Measurements from ENCODE around the gene PNPLA5.

The PNPLA5 gene

GRCh38 chr22:43837666-43838065 is 54.1 kb downstream of the PNPLA5 start:
- Histone ChIP-seq H3K9ac (ENCODE audit: low read depth, low read length) (no peak overlapping the region), H3K36me3 (ENCODE audit: insufficient read depth, low read length) (peaks cover 5% of the 10 kb centered on the region; the same call in 1 of the 2 replicates), H3K4me1 (ENCODE audit: insufficient read depth, low read length) (no peaks in the 10 kb centered on the region), H3K9me3 (ENCODE audit: control insufficient read depth, insufficient read depth, low read length) (no peaks in the 10 kb centered on the region)

- H3K9ac ChIP-seq (ENCODE audit: low read depth, low read length): no peak overlapping the region
- H3K9me3 ChIP-seq (ENCODE audit: control insufficient read depth, insufficient read depth, low read length): no peaks in the 10 kb centered on the region
- peaks cover 5% of the 10 kb centered on the region for H3K36me3 ChIP-seq (ENCODE audit: insufficient read depth, low read length)
- no peaks in the 10 kb centered on the region for H3K4me1 ChIP-seq (ENCODE audit: insufficient read depth, low read length)
These were observed 56.1 kb downstream of the PNPLA5 start for GRCh38 chr22:43835736-43836135.

GRCh38 chr22:43835166-43835565 is 56.6 kb downstream of the PNPLA5 start:
- Histone ChIP-seq H3K9me3 (ENCODE audit: control insufficient read depth, insufficient read depth, low read length) (no peaks in the 10 kb centered on the region), H3K4me1 (ENCODE audit: insufficient read depth, low read length) (no peaks in the 10 kb centered on the region), H3K9ac (ENCODE audit: low read depth, low read length) (no peak overlapping the region), H3K36me3 (ENCODE audit: insufficient read depth, low read length) (peaks cover 5% of the 10 kb centered on the region)

- Histone ChIP-seq H3K9me3 (ENCODE audit: control insufficient read depth, insufficient read depth, low read length) (no peaks in the 10 kb centered on the region), H3K36me3 (ENCODE audit: insufficient read depth, low read length) (peaks cover 4% of the 10 kb centered on the region), H3K4me1 (ENCODE audit: insufficient read depth, low read length) (peaks cover 2% of the 10 kb centered on the region; the same call in 1 of the 2 replicates), H3K9ac (ENCODE audit: low read depth, low read length) (no peak overlapping the region)
These were observed 58.2 kb downstream of the PNPLA5 start for GRCh38 chr22:43833286-43834240.

- Histone ChIP-seq H3K9me3 (ENCODE audit: control insufficient read depth, insufficient read depth, low read length) (no peaks in the 10 kb centered on the region), H3K4me1 (ENCODE audit: insufficient read depth, low read length) (peaks cover 4% of the 10 kb centered on the region; the same call in 1 of the 2 replicates)
These were observed 59.2 kb downstream of the PNPLA5 start for GRCh38 chr22:43832393-43833265.

GRCh38 chr22:43831561-43832392 is 60.0 kb downstream of the PNPLA5 start:
- Histone ChIP-seq H3K9ac (ENCODE audit: low read depth, low read length) (no peak overlapping the region), H3K9me3 (ENCODE audit: control insufficient read depth, insufficient read depth, low read length) (no peaks in the 10 kb centered on the region), H3K36me3 (ENCODE audit: insufficient read depth, low read length) (peaks cover 3% of the 10 kb centered on the region), H3K4me1 (ENCODE audit: insufficient read depth, low read length) (peaks cover 4% of the 10 kb centered on the region; the same call in 1 of the 2 replicates)

More at GRCh38 chr22:43832393-43833265, 59.2 kb downstream of the PNPLA5 start:
- Histone ChIP-seq H3K36me3 (ENCODE audit: insufficient read depth, low read length) (no peaks in the 10 kb centered on the region; the same call in 1 of the 2 replicates), H3K9ac (ENCODE audit: low read depth, low read length) (no peak overlapping the region)

- Histone ChIP-seq H3K9me3 (ENCODE audit: control insufficient read depth, insufficient read depth, low read length) (no peaks in the 10 kb centered on the region), H3K36me3 (ENCODE audit: insufficient read depth, low read length) (peaks cover 3% of the 10 kb centered on the region), H3K9ac (ENCODE audit: low read depth, low read length) (no peak overlapping the region), H3K4me1 (ENCODE audit: insufficient read depth, low read length) (peaks cover 4% of the 10 kb centered on the region; the same call in 1 of the 2 replicates)
These were observed 60.8 kb downstream of the PNPLA5 start for GRCh38 chr22:43830931-43831560.

- no peak overlapping the region for H3K9ac ChIP-seq (ENCODE audit: low read depth, low read length)
- H3K36me3 ChIP-seq (ENCODE audit: insufficient read depth, low read length): peaks cover 7% of the 10 kb centered on the region
- H3K9me3 ChIP-seq (ENCODE audit: control insufficient read depth, insufficient read depth, low read length): no peaks in the 10 kb centered on the region
- H3K4me1 ChIP-seq (ENCODE audit: insufficient read depth, low read length): peaks cover 4% of the 10 kb centered on the region; the same call in 1 of the 2 replicates
These were observed 61.6 kb downstream of the PNPLA5 start for GRCh38 chr22:43829904-43830851.
